ENCODE data around the gene AKAP12.
A peak's percentile ranks its signal among the peaks of the same experiment; 100 is the strongest.

GRCh38 chr6:151323791-151324487 is 84.2 kb downstream of the AKAP12 start:
- TF ChIP-seq CTCF (IDR thresholded peaks at IDR 0.05), result peak; percentile 98
- no peak for TF ChIP-seq EZH2 (IDR thresholded peaks at IDR 0.05; ENCODE audit: borderline replicate concordance, insufficient read depth, low read depth, low read length, poor library complexity, severe bottlenecking)

Data from B cell (primary cell).